Measurements from ENCODE around the gene C16orf95.

The C16orf95 gene

GRCh38 chr16:87353613-87354012 is 36.4 kb upstream of the C16orf95 start:
- DNase-seq (ENCODE audit: low read depth) = no peak
- H3K4me3 ChIP-seq (ENCODE audit: low read depth, low read length) = no peak overlapping the region
- no peak for TF ChIP-seq CTCF (IDR thresholded peaks at IDR 0.05; ENCODE audit: insufficient read depth, low read depth, low read length, missing control alignments)

- H3K4me3 ChIP-seq (ENCODE audit: low read depth, low read length) = no peak overlapping the region
- no peak for TF ChIP-seq CTCF (IDR thresholded peaks at IDR 0.05; ENCODE audit: insufficient read depth, low read depth, low read length, missing control alignments)
- no peak for DNase-seq (ENCODE audit: low read depth)
These were observed 35.6 kb upstream of the C16orf95 start for GRCh38 chr16:87352818-87353217.

GRCh38 chr16:87351320-87351698 is 34.1 kb upstream of the C16orf95 start:
- H3K4me3 ChIP-seq (ENCODE audit: low read depth, low read length) = no peak overlapping the region
- DNase-seq (ENCODE audit: low read depth) = no peak
- TF ChIP-seq CTCF (IDR thresholded peaks at IDR 0.05; ENCODE audit: insufficient read depth, low read depth, low read length, missing control alignments) = no peak

- H3K4me3 ChIP-seq (ENCODE audit: low read depth, low read length) = no peak overlapping the region
- DNase-seq (ENCODE audit: low read depth) = no peak
- no peak for TF ChIP-seq CTCF (IDR thresholded peaks at IDR 0.05; ENCODE audit: insufficient read depth, low read depth, low read length, missing control alignments)
These were observed 33.6 kb upstream of the C16orf95 start for GRCh38 chr16:87350681-87351319.

- H3K4me3 ChIP-seq (ENCODE audit: low read depth, low read length) = no peak overlapping the region
- TF ChIP-seq CTCF (IDR thresholded peaks at IDR 0.05; ENCODE audit: insufficient read depth, low read depth, low read length, missing control alignments) = no peak
- no peak for DNase-seq (ENCODE audit: low read depth)
These were observed 32.8 kb upstream of the C16orf95 start for GRCh38 chr16:87350031-87350430.

GRCh38 chr16:87348616-87349157 is 31.5 kb upstream of the C16orf95 start:
- no peak for TF ChIP-seq CTCF (IDR thresholded peaks at IDR 0.05; ENCODE audit: insufficient read depth, low read depth, low read length, missing control alignments)
- H3K4me3 ChIP-seq (ENCODE audit: low read depth, low read length) = no peak overlapping the region
- no peak for DNase-seq (ENCODE audit: low read depth)
